ENCODE data around the gene ZKSCAN1.

The ZKSCAN1 gene

DNA sequence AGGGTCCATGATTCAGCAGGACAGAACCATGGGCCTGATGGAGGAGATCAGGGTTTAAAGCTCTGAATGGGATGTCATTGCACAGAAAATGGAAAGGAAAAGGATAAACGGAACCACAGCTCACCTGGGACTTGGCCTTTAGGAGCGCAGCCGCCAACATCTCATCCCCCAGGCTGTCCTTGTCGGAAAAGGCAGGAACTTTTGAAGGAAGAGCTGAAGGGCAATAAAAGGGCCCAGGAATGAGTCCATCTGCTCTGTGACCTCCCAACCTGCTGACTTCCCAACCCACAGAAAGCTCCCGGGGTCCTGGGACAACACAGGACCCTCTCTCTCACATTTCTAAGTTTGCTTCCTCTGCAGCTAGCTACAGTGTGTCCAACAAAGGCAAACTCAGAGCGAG is 60.0 kb downstream of the ZKSCAN1 start:
- TF ChIP-seq, protein P1, sequence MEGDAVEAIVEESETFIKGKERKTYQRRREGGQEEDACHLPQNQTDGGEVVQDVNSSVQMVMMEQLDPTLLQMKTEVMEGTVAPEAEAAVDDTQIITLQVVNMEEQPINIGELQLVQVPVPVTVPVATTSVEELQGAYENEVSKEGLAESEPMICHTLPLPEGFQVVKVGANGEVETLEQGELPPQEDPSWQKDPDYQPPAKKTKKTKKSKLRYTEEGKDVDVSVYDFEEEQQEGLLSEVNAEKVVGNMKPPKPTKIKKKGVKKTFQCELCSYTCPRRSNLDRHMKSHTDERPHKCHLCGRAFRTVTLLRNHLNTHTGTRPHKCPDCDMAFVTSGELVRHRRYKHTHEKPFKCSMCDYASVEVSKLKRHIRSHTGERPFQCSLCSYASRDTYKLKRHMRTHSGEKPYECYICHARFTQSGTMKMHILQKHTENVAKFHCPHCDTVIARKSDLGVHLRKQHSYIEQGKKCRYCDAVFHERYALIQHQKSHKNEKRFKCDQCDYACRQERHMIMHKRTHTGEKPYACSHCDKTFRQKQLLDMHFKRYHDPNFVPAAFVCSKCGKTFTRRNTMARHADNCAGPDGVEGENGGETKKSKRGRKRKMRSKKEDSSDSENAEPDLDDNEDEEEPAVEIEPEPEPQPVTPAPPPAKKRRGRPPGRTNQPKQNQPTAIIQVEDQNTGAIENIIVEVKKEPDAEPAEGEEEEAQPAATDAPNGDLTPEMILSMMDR (conservative IDR thresholded peaks at IDR 0.05; ENCODE audit: control insufficient read depth, insufficient read depth, low read depth, low read length), result no peak
- no peak for DNase-seq (ENCODE audit: low read depth)
- no peak overlapping the region for H3K4me3 ChIP-seq (ENCODE audit: control insufficient read depth, low read depth, low read length)

DNA sequence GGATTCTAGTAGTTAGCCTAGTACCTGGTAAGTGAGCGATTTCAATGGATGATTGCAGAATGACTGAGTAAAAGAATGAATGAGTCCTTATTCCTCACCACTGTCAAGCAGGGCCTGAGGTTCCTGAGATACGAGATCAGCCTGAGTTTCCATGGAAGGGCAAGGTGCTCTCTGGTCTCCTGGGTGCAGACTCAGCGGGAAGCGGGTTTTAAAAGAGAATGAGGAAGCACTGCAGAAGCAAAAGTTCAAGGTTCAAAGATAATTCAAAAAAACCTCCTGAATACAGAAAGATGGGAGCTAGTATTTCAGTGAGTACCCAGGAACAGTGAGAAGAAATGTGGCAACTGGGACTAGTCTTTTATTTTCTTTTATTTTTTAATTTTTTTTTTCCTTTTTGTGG is 61.8 kb downstream of the ZKSCAN1 start:
- H3K4me3 ChIP-seq (ENCODE audit: control insufficient read depth, low read depth, low read length), result no peak overlapping the region
- TF ChIP-seq, protein P1 (conservative IDR thresholded peaks at IDR 0.05; ENCODE audit: control insufficient read depth, insufficient read depth, low read depth, low read length), result no peak
- no peak for DNase-seq (ENCODE audit: low read depth)

DNA sequence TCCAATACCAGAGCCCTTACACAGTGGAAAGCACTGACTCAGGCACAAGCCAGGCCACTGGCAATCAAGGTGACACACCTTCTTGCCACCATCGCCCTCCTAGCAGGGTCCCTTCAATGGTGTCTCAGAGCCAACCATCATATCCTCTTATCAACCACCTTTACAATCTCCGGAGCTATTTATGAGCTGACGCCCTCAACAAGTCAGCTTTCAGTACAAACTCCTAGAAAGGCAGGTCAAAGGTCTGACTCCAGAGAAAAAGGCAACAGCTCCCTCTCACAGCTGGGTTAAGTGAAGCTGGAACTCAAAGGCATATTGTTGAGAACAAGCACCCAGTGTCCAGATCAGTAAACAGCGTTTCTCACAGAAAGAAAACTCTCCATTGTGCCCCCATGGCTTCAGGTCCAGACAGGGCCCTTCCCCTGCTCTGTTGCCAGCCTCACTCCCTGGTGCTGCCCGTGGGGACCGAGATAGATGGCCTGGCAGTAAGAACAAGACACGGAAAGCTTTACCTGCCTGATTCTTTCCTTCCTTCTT is 63.7 kb downstream of the ZKSCAN1 start:
- TF ChIP-seq, protein P1 (conservative IDR thresholded peaks at IDR 0.05; ENCODE audit: control insufficient read depth, insufficient read depth, low read depth, low read length), result no peak
- no peak overlapping the region for H3K4me3 ChIP-seq (ENCODE audit: control insufficient read depth, low read depth, low read length)

DNA sequence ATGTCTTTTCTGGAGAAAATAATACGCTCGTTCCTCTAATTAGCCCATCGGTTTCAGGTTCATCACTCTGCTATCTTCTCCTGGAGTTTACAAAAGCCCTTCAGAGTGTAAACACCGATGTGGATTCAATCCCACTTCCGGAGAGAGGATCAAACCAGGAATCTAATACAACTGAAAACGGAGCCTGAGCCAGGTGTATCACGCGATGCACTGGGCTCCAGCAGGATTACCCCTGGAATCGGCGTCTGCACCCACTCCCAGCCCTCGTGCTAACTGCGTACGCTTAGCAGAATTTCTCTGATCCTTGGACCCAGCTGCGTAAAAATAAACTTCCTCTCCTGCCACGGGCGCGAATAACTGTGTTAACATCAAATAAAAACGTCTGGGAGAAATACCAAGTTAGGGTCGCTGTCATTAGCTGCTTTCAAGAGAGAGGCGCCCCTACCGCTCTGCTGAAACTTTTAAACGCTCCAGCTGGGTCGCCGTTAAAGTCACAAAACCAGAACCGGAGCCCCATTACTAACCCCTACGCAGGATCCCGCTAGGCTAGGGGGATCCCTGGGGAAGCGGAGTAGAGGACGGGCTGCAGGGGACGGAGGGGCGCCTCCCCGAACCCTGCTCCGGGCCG is 65.6 kb downstream of the ZKSCAN1 start:
- peak overlapping the region; percentile 92 for H3K4me3 ChIP-seq (ENCODE audit: control insufficient read depth, low read depth, low read length)
- DNase-seq (ENCODE audit: low read depth), result no peak
- TF ChIP-seq, protein P1 (conservative IDR thresholded peaks at IDR 0.05; ENCODE audit: control insufficient read depth, insufficient read depth, low read depth, low read length), result no peak

More for the DNA sequence above, 63.7 kb downstream of the ZKSCAN1 start:
- no peak for DNase-seq (ENCODE audit: low read depth)

DNA sequence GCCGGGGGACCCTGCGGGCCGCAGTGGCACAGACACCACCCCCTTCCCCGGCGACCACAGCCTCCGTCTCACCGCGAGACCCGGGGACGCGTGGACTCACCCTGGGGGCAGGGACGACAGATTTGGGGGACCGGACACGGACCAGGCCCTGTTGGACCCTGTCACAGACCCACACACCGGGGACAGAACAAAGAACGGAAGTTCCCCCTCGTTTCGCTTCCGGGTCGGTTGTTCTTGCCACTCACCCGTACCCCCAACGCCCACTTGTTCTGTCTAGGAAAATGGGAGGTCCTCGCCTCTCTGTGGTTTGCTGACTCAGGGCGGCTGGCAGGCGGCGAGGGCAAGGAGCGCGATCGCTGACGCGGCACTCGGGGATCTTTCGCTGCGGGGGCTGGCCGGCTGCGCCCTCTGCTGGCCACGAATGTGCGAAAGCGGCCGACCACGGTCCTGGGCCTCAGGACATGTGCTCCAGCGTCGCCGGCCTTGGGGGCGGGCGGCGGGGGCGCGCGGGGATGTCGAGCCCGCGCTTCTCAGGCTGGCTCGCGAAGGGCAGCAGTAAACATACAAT is 66.2 kb downstream of the ZKSCAN1 start, which contains the start of gene ZNF3:
Gene ZNF3, minus strand, starts transcription at position 189 of the 568 bp plus-strand sequence. CDS start 4,366 bp downstream, outside the sequence.
- TF ChIP-seq, protein P1 (conservative IDR thresholded peaks at IDR 0.05; ENCODE audit: control insufficient read depth, insufficient read depth, low read depth, low read length), result peak; percentile 52
- peak; percentile 99 for DNase-seq (ENCODE audit: low read depth)
- H3K4me3 ChIP-seq (ENCODE audit: control insufficient read depth, low read depth, low read length), result peak within 1 kb of the TSS; percentile 92

DNA sequence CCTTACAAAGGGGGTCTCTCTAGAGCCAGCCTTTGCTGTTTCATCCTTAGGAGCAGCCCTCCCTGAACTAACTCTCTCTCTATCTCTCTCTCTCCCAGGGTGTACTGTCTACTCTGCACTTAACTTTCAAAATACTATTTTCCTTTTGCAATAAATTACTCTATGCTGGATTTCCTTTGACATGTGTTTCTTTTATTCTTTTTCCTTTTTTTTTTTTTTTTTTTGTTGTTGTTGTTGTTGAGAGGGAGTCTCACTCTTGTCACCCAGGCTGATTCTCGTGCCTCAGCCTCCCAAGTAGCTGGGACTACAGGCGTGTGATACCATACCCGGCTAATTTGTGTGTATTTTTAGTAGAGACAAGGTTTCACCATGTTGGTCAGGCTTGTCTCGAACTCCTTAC is 67.6 kb downstream of the ZKSCAN1 start:
- H3K4me3 ChIP-seq (ENCODE audit: control insufficient read depth, low read depth, low read length), result no peak overlapping the region
- TF ChIP-seq, protein P1 (conservative IDR thresholded peaks at IDR 0.05; ENCODE audit: control insufficient read depth, insufficient read depth, low read depth, low read length), result no peak
- DNase-seq (ENCODE audit: low read depth), result no peak
